ENCODE data around the gene TNNI3K.

GRCh38 chr1:74455390-74455789 is 220.2 kb downstream of the TNNI3K start:
- no peak for TF ChIP-seq CTCF (IDR thresholded peaks at IDR 0.05)
- no peak for TF ChIP-seq POLR2A (IDR thresholded peaks at IDR 0.05)

All from thyroid gland (tissue), 4 donors.